ENCODE data around the gene SLX4IP.

GRCh38 chr20:10508468-10509251, 73.6 kb downstream of the SLX4IP start:
- TF ChIP-seq ZFX (IDR thresholded peaks at IDR 0.05) (0 out of 2 replicates have a peak, but pooled peaks have one; percentile 14), SIN3A (IDR thresholded peaks at IDR 0.05; ENCODE audit: low read depth) (no peak), EZH2 (IDR thresholded peaks at IDR 0.05) (no peak), CTCF (IDR thresholded peaks at IDR 0.05 in 2 of 3, conservative IDR thresholded peaks at IDR 0.05 in 1 of 3; ENCODE audit: borderline replicate concordance in 1 of 3, insufficient read depth in 1 of 3, low read depth in 2 of 3, low read length in 2 of 3) (no peak)
- TF ChIP-seq, protein P1, sequence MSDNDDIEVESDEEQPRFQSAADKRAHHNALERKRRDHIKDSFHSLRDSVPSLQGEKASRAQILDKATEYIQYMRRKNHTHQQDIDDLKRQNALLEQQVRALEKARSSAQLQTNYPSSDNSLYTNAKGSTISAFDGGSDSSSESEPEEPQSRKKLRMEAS (IDR thresholded peaks at IDR 0.05), result peak; percentile 18; the same call in 1 of the 2 replicates

Data from HCT116 (cell line).